NCI-H524 (cell line): ENCODE results near the gene FMN1.

Experiments used
- DNase-seq, 2 experiments: peaks; one replicate each; lab custom pipeline; 2025; lab: John Stamatoyannopoulos, UW

Gene FMN1

GRCh38 chr15:33016405-33017024, 178.0 kb downstream of the FMN1 start:
- DNase-seq, result no peak

DNA sequence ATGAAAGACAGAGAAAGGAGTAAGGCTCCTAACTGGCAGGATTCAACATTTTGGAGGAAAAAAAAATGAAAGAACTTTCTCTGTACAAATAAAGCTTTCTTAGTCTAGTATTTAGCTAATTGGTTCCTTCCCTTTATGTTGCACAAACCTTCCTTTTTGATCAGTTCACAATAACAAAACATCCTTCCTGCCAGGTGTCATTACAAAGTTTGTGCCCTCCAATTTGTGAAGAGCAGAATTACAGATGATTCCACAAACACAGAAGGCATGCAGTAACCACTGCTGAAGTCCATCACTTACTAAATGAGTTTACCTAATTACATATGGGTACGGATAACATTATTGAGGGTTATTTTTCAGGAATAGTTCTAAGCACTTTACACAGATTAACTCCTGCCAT, 179.9 kb downstream of the FMN1 start:
- DNase-seq, result no peak

- DNase-seq, result no peak
Observed at GRCh38 chr15:33013827-33014445, 180.6 kb downstream of the FMN1 start.

DNA sequence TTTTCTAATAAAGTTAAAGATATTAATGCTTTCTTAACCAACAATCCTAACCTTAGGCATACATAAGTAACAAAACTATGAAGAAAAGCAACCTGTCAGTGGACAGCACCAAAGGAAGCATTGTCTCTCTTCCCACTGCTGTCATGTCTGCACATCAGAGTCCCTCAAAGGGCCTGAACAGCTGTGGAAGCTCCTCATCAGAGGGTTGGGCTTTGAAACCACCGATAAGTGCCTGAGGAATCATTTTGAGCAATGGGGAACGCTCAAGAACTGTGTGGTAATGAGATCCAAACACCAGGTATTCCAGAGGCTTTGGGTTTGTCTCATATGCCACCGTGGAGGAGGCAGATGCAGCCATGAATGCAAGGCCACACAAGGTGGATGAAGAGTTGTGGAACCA, 182.5 kb downstream of the FMN1 start:
- DNase-seq, result no peak

DNA sequence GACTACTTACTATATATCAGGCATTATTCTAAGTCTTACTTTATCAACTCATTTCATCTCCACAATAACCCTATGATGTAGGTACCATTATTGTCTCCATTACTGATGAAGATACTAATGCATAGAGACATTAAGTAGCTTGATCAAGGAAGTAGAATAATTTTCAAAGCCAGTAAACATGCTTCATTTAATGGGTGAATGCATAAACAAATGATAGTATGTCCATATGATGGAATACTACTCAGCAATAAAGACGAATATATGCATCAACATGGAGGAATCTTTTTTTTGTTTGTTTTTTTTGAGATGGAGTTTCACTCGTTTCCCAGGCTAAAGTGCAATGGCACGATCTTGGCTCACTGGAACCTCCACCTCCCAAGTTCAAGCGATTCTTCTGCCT, 184.9 kb downstream of the FMN1 start:
- no peak for DNase-seq

DNA sequence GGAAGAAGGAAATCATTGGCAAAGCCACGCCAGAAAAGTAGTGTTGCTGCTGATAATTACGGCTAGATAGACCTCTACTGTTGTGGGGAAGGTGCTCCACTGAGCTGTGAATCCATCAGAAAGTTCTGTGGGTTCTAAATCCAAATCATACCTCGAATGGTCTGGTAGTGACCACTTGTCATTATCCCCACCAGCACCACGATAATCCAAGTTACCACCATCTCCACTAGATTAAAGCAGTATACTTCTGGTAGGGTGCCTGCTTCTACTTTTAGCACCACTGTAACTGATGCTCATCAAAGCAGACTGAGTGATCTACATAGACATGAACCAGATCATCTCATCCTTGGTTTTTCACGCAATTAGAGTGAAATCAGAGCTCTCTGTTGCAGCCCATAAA, 185.5 kb downstream of the FMN1 start:
- no peak for DNase-seq

GRCh38 chr15:33008284-33008995, 186.1 kb downstream of the FMN1 start:
- no peak for DNase-seq

DNA sequence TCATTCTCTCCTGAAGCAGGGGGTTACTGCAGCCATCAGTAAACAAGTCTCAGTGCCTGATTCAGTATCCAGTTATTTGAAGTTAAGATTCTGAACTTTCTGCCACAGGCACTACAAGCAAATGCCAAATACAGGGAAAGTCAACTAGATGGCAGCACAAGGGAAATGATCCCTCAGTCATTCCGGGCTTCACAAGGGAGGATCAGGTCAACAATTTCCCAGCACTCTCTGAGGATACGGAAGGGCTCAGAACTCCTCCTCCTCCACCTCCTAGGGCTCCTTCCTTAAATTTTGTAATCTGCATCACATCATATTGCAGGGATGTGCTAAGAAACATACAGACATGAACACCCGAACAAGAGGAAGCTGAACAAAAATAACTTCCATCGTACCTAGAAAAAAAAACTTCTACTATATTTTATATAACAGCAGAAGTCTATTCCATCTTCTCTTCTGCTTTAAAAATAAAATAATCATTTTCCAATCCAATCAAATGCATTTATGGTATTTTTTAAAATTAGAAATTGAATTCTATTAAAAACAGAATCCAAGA, 187.1 kb downstream of the FMN1 start:
- peak in 1 of 2 experiments; percentile 16 for DNase-seq

GRCh38 chr15:33005582-33005981, 188.9 kb downstream of the FMN1 start:
- no peak for DNase-seq

- no peak for DNase-seq
Observed at GRCh38 chr15:33001926-33002325, 192.6 kb downstream of the FMN1 start.

DNA sequence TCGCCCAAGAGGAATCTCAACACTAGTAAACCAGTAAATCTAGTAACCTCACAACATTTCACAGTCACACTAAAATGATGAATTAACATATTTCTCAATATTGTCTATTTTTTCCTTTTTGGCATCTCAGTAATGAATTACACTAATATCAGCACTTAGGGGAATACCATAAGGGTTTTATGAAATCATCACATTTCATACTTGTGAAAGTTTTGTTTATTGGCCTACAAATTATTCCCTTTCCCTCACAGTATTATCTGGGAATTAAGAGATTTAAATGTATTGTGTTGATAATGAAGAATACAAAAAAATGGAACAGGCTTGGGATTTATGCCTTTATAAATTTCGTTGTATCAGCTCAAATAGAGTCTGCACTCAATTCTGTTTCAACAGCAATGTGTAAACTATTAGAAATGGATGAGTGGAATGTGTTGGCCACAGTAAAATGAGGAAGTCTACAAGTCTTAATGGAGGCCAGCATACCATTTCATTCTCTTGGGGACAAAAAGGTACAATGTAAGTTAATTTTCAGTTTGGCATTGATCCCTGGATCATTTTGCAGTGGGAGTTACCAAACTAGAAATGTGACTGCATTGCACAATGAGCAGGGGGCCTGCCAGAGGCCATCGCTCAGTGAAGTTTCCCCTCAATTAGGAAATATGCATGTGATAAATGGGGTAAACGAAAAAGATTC, 195.4 kb downstream of the FMN1 start:
- DNase-seq, result no peak

DNA sequence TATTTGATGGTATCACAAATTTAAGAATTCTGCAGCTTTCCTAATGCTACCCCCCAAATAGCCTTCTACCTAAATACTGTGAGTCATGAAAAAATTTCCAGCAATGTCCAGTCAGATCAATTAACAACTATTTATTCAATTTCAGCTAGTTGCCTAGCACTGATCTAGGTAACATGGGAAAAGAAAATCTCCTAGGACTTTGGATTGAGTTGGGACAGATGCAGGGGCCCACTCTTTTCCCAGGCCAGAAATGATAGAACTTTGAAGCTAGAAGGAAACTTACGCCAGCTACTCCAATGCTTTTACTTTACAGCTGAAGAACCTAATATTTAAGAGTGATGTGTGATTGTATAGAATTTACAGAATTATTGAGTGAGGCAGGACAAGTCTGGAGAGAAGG, 196.3 kb downstream of the FMN1 start:
- DNase-seq, result no peak

GRCh38 chr15:32994810-32995424, 199.6 kb downstream of the FMN1 start:
- DNase-seq, result peak; percentile 2 to 42

- DNase-seq, result peak in 1 of 2 experiments; percentile 30
Observed at GRCh38 chr15:32993285-32993684, 201.2 kb downstream of the FMN1 start.

DNA sequence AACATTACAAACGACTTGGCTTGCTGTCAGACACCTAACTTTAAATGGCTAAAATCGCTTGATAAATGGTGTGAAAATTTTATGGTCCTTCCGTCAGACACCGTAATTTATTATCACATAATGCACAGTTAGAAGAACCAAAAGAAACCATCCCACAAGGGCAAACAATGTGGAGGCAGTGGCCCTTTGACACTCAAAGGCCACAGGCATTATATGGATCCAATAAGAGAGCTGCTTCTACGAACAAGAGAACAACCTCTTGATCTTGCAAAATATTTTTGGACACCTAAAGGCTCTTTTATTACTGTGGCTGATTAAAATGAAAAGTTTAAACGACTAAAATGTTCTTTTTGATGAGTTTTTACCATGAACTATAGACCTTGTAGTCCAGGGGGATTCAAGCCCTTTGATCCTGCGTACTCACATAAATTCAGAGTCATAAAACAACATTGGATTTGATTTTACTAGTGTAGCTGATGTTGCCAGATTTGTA, 202.8 kb downstream of the FMN1 start:
- no peak for DNase-seq

GRCh38 chr15:32990071-32990470, 204.4 kb downstream of the FMN1 start:
- no peak for DNase-seq

DNA sequence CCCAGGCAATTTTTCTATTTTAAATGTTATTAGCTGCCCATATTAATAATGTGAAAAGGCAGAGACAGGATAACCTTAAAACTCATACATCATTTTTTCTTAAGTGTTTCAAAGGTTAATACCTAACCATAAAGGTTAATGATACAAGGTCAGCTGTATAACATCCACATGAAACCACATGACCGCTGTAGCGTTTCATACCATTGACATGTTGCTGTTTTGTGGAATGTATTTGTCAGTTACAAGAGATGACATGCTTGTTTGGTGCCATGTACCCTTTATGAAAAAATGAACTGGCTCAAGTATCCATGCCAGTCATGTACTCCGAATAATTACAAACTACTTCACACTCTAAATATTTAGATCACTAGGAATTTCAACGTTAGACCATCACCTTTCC, 207.4 kb downstream of the FMN1 start:
- DNase-seq, result no peak

- no peak for DNase-seq
Observed at GRCh38 chr15:32986147-32986546, 208.4 kb downstream of the FMN1 start.

GRCh38 chr15:32983679-32984078, 210.8 kb downstream of the FMN1 start:
- no peak for DNase-seq

- DNase-seq, result no peak
Observed at GRCh38 chr15:32982001-32982400, 212.5 kb downstream of the FMN1 start.

DNA sequence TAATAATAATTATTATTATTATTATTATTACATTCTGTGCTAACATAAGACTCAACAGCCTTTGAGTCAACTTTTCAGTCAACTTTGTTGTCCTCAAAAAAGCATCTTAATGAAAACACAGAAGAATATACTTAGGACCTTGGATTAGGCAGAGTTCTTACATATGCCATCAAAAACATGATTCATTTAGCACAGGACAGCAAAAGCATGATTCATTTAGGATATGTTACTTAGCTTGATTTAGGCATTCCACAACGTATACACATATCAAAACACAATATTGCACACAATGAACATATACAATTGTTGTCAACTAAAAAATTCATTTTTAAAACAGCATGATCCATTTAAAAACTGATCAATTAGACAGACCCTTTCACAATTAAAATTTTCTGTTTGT, 213.0 kb downstream of the FMN1 start:
- DNase-seq, result no peak

DNA sequence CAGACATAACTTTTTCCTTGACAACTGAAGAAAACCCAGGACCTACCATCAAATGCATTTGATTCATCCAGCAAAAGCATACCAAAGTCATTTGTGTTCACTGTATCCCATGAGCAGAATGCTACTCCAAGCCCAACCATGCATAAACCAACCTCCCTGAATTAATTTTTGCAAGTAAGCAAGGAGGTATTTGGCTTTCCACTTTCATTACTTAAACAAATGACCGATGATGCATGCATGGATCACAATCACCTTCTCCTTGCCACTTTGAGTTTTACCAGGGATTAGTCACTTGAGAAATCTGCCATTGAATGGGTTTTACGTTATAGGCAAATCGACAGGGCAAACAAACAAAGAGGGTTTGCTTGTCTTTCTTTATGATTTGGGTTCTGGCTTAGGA, 214.8 kb downstream of the FMN1 start:
- no peak for DNase-seq
